HepG2 (cell line): ENCODE measurements around the gene LUZP2.

ENCODE experiments used
- CTCF ChIP-seq: sonication (generic); formaldehyde crosslinking; IDR thresholded peaks from 2 replicates; pipeline ENCODE4 v1.5.0; 2020; ENCODE audit warnings: mild to moderate bottlenecking, missing genetic modification reagents, moderate library complexity
- DNMT3B ChIP-seq: conservative IDR thresholded peaks from 2 replicates; pipeline ENCODE4 v1.6.1; 2016; ENCODE audit warnings: missing biosample characterization, control low read depth
- XRCC5 ChIP-seq: fragments of 200-400 bp; formaldehyde crosslinking; optimal IDR thresholded peaks from 2 replicates; pipeline ENCODE3; 2017; ENCODE audit warnings: mild to moderate bottlenecking, low read length
- ZNF292 ChIP-seq: sonication (generic); formaldehyde crosslinking; IDR thresholded peaks from 2 replicates; pipeline ENCODE4 v1.8.1; 2022; ENCODE audit warnings: mild to moderate bottlenecking, low read depth, missing genetic modification reagents, borderline replicate concordance
- ZNF639 ChIP-seq: conservative IDR thresholded peaks from 2 replicates; pipeline ENCODE4 v1.6.1; 2018; ENCODE audit warnings: missing genetic modification reagents
- ZNF652 ChIP-seq: IDR thresholded peaks from 2 replicates; pipeline ENCODE4 v1.6.1; 2016; ENCODE audit warnings: low read depth, borderline replicate concordance

GRCh38 chr11:24859801-24860300, 363.0 kb downstream of the LUZP2 start:
- TF ChIP-seq ZNF292 (CRISPR knock-in tag) (no peak), ZNF639 (CRISPR knock-in tag) (no peak), CTCF (CRISPR knock-in tag) (no peak), DNMT3B (CRISPR knock-in tag) (no peak), ZNF652 (CRISPR knock-in tag) (no peak), XRCC5 (no peak)
